ENCODE measurements around the gene MAN1B1. TPM values are rescaled to one million over a fixed set of nuclear protein-coding genes. Genes with fewer than 3 reads are reported as not detected.

The MAN1B1 gene
- total and polyA plus RNA-seq, 2 of the 8 experiments (the other 6 are each of a cell fraction or from before 2014, with no cell fraction given), result 33.7 to 36.3 TPM

GRCh38 chr9:137051145-137051724, 35.5 kb upstream of the MAN1B1 start (continued):
- TF ChIP-seq CHD7 (IDR thresholded peaks at IDR 0.05; ENCODE audit: insufficient replicate concordance, low read length), result no peak
- TF ChIP-seq EGR1 (IDR thresholded peaks at IDR 0.05; ENCODE audit: borderline replicate concordance, low read depth, low read length), result no peak
- TF ChIP-seq FOSL1 (IDR thresholded peaks at IDR 0.05; ENCODE audit: insufficient read depth, low read depth, low read length), result no peak
- TF ChIP-seq SIN3A (conservative IDR thresholded peaks at IDR 0.05 in 1 of 2, IDR thresholded peaks at IDR 0.05 in 1 of 2; ENCODE audit: low read depth in 1 of 2, low read length in 2 of 2), result no peak
- no peak for TF ChIP-seq CBX8 (IDR thresholded peaks at IDR 0.05; ENCODE audit: borderline replicate concordance, low read depth, low read length)
- TF ChIP-seq YY1 (IDR thresholded peaks at IDR 0.05; ENCODE audit: low read depth, low read length), result no peak
- TF ChIP-seq SAP30 (IDR thresholded peaks at IDR 0.05; ENCODE audit: insufficient read depth, insufficient replicate concordance, low read length), result no peak
- no peak for TF ChIP-seq CTBP2 (IDR thresholded peaks at IDR 0.05; ENCODE audit: borderline replicate concordance, insufficient read depth, insufficient read length, low read length)
- no peak for TF ChIP-seq RFX5 (IDR thresholded peaks at IDR 0.05; ENCODE audit: borderline replicate concordance, low read depth, low read length)
- no peak for TF ChIP-seq EP300 (IDR thresholded peaks at IDR 0.05; ENCODE audit: borderline replicate concordance in 1 of 2, low read depth in 2 of 2, low read length in 2 of 2)
